PC-3 (cell line): ENCODE measurements around the gene NPB. TPM values are rescaled to one million over a fixed set of nuclear protein-coding genes. Genes with fewer than 3 reads are reported as not detected.

Experiments used
- ATAC-seq: fragments of 200-7000 bp; cut with Tn5 transposase; 2 replicates; pipeline ENCODE4 v1.9.1; 2020; ENCODE audit warnings: mild to moderate bottlenecking, moderate library complexity
- BruUV-seq: library from RNA; stranded (reverse); fragments of 400-500 nt; replicated peaks from 2 replicates; lab custom pipeline; 2021; lab: Mats Ljungman, UMichigan
- CTCF ChIA-PET: fragments of 300-600 bp; sonication (Branson Sonifier 250); formaldehyde crosslinking; loops from one replicate; lab custom pipeline; 2022; ENCODE audit warnings: antibody characterized with exemption; lab: Charles Lee
- POLR2A ChIA-PET: fragments of 300-600 bp; sonication (Branson Sonifier 250); formaldehyde crosslinking; loops from one replicate; lab custom pipeline; 2022; ENCODE audit warnings: antibody characterized with exemption; ENCODE audit not compliant: unreplicated experiment; lab: Charles Lee
- DNase-seq: peaks from one replicate; pipeline ENCODE4 v3.0.0-alpha.2; 2015
- H2AFZ ChIP-seq: fragments of 300-600 bp; sonication (generic); 2 replicates; pipeline ENCODE4 v1.6.0; 2016; ENCODE audit warnings: antibody characterized with exemption, low read length
- H3F3A ChIP-seq: fragments of 300-600 bp; sonication (generic); one replicate; pipeline ENCODE4 v1.6.0; 2017; ENCODE audit warnings: antibody characterized with exemption, low read length, control low read depth, mild to moderate bottlenecking; ENCODE audit not compliant: unreplicated experiment
- H3K27ac ChIP-seq: fragments of 300-600 bp; sonication (generic); 2 replicates; pipeline ENCODE4 v1.5.1; 2016; ENCODE audit warnings: mild to moderate bottlenecking, low read length
- H3K27me3 ChIP-seq: fragments of 300-600 bp; sonication (generic); 2 replicates; pipeline ENCODE4 v1.6.1; 2016; ENCODE audit warnings: low read length, mixed read lengths
- H3K36me3 ChIP-seq: fragments of 300-600 bp; sonication (generic); 2 replicates; pipeline ENCODE4 v1.6.1; 2016; ENCODE audit warnings: low read depth, mixed run types, low read length, mixed read lengths
- H3K4me1 ChIP-seq: fragments of 300-600 bp; sonication (generic); 2 replicates; pipeline ENCODE4 v1.5.1; 2016; ENCODE audit warnings: low read length; ENCODE audit not compliant: insufficient read depth
- H3K4me2 ChIP-seq: fragments of 300-600 bp; sonication (generic); 2 replicates; pipeline ENCODE4 v1.6.0; 2016; ENCODE audit warnings: low read length
- H3K4me3 ChIP-seq: fragments of 300-600 bp; sonication (generic); 2 replicates; pipeline ENCODE4 v1.5.1; 2016; ENCODE audit warnings: mild to moderate bottlenecking, low read length, mixed read lengths
- H3K79me2 ChIP-seq: fragments of 300-600 bp; sonication (generic); 2 replicates; pipeline ENCODE4 v1.6.1; 2017; ENCODE audit warnings: low read length, mixed read lengths
- H3K9ac ChIP-seq: fragments of 300-600 bp; sonication (generic); 2 replicates; pipeline ENCODE4 v1.6.0; 2016; ENCODE audit warnings: mild to moderate bottlenecking, low read length
- H3K9me2 ChIP-seq: fragments of 300-600 bp; sonication (generic); replicated peaks from 2 replicates; pipeline ENCODE4 v1.6.1; 2016; ENCODE audit warnings: mixed run types, low read length, mixed read lengths
- H3K9me3 ChIP-seq: fragments of 300-600 bp; sonication (generic); 2 replicates; pipeline ENCODE4 v1.6.1; 2016; ENCODE audit warnings: low read length, mixed read lengths
- H4K20me1 ChIP-seq: fragments of 300-600 bp; sonication (generic); 2 replicates; pipeline ENCODE4 v1.6.1; 2016; ENCODE audit warnings: low read length, mixed read lengths
- EZH2 ChIP-seq: fragments of 300-600 bp; sonication (generic); IDR thresholded peaks from one replicate; pipeline ENCODE4 v1.6.1; 2017; ENCODE audit warnings: antibody characterized with exemption, mild to moderate bottlenecking, low read length; ENCODE audit not compliant: unreplicated experiment
- EZH2phosphoT487 ChIP-seq: fragments of 300-600 bp; sonication (generic); IDR thresholded peaks from 2 replicates; pipeline ENCODE4 v1.6.1; 2018; ENCODE audit warnings: mild to moderate bottlenecking, antibody characterized with exemption, low read length, borderline replicate concordance
- intact Hi-C: fragments of 100-400 bp; cut with micrococcal nuclease; formaldehyde crosslinking; loops from 2 replicates; pipeline ENCODE4 v1.9.0; 2023
- total RNA-seq: library from RNA; depleted of rRNA; stranded (reverse); fragments of >200 nt; gene quantifications from 2 replicates; pipeline ENCODE4 v1.2.3, GENCODE V29; 2014
- TF ChIP-seq, protein P1 (sequence below): fragments of 300-600 bp; sonication (generic); conservative IDR thresholded peaks from 2 replicates; pipeline ENCODE4 v1.5.1; 2017; ENCODE audit warnings: antibody characterized with exemption, low read depth, mild to moderate bottlenecking, low read length

NPB gene
- total RNA-seq, 1 experiment from 2014 or later: 0.07 TPM

DNA sequence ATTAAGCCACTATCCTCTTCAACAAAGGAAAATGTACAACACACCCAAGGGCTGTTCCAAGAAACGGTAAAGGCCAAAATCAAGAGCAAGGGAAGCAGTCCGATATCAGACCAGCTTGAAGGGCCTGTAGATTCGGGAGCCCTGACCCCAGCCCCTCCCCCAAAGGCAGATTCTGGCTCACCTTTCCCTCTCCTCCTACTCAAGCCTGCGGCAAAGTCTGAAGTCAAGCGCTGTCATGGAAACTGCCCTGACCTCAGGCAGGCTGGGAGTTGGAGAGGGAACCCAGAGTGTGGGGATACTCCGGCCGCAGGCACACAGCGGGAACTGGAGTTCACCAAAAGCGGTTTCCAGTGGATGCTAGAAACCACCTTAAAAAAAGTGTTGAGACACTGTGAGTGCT is 12.4 kb upstream of the NPB start:
- H3K4me2 ChIP-seq: peak overlapping the region; percentile 100
- H3K27me3 ChIP-seq: no peaks in the 10 kb centered on the region
- peak overlapping the region; percentile 58; the same call in 1 of the 2 replicates for H3K27ac ChIP-seq
- no peak for ATAC-seq
- H3F3A ChIP-seq: peaks cover 12% of the 10 kb centered on the region
- H3K4me3 ChIP-seq: peak overlapping the region; percentile 99
- no peaks in the 10 kb centered on the region for H3K9me2 ChIP-seq
- intact Hi-C loops: no loop called here
- peaks cover 55% of the 10 kb centered on the region for H3K36me3 ChIP-seq
- H2AFZ ChIP-seq: no peak overlapping the region
- TF ChIP-seq, protein P1, sequence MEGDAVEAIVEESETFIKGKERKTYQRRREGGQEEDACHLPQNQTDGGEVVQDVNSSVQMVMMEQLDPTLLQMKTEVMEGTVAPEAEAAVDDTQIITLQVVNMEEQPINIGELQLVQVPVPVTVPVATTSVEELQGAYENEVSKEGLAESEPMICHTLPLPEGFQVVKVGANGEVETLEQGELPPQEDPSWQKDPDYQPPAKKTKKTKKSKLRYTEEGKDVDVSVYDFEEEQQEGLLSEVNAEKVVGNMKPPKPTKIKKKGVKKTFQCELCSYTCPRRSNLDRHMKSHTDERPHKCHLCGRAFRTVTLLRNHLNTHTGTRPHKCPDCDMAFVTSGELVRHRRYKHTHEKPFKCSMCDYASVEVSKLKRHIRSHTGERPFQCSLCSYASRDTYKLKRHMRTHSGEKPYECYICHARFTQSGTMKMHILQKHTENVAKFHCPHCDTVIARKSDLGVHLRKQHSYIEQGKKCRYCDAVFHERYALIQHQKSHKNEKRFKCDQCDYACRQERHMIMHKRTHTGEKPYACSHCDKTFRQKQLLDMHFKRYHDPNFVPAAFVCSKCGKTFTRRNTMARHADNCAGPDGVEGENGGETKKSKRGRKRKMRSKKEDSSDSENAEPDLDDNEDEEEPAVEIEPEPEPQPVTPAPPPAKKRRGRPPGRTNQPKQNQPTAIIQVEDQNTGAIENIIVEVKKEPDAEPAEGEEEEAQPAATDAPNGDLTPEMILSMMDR: no peak
- TF ChIP-seq EZH2 (no peak), EZH2phosphoT487 (no peak)
- ChIA-PET POLR2A (no interaction called here), CTCF (interaction anchor here (0.7 kb wide), 1 partner anchor 19 kb away, joined by 3 read pairs; no protein-coding TSS in a partner anchor)
- peaks cover 30% of the 10 kb centered on the region for H4K20me1 ChIP-seq
- peak overlapping the region; percentile 98 for H3K9ac ChIP-seq
- H3K79me2 ChIP-seq: peaks cover 82% of the 10 kb centered on the region
- no TSS peak for BruUV-seq
- peaks cover 45% of the 10 kb centered on the region for H3K4me1 ChIP-seq
- no peaks in the 10 kb centered on the region for H3K9me3 ChIP-seq
- no peak for DNase-seq

DNA sequence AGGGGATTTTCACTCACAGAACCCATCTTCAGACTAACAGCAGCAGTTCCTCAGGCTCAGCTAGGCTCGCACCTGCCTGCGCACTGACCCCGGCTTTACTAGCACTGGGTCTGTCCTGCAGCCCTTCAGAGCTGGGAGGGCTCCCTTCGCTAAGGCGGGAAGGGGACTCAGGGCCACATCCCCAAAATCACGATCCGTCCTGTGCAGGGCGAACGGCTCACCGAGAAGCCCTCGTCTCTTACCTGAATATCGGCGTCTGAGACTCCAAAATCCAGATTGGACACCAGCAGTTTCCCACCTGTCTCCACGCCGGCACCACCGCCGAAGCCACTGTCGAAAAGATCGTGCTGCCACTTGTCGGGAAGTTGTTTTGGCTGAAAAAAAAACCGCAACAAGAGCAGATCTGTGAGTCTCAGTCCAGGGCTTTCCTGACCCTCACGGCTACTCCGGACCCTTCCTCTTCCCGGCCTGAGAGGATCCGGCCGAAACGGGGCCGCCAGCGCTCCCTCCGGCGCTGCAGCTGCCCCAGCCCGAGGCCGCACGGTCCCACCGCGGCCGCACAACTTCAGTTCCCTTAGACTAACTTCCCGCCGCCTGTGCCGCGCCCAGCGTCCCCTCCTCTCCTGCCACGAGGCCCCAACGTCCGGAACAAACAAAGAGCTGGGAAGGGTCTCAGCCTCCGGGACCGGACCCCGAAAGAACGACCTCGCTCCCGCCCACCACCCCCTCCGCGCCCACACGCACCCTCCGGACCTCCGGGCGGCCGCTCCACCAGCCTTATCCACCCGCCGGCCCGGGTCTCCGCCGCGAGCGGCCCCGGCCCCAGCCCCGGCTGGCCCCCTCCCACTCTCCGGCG is 11.4 kb upstream of the NPB start:
- Histone ChIP-seq H3K4me3 (peak overlapping the region; percentile 99), H3K4me2 (peak overlapping the region; percentile 100), H4K20me1 (peaks cover 25% of the 10 kb centered on the region), H3K4me1 (peaks cover 40% of the 10 kb centered on the region), H3K9me2 (no peaks in the 10 kb centered on the region), H3K79me2 (peaks cover 79% of the 10 kb centered on the region), H3K27me3 (no peaks in the 10 kb centered on the region), H3K27ac (peak overlapping the region; percentile 58), H3K36me3 (peaks cover 50% of the 10 kb centered on the region), H3F3A (peaks cover 12% of the 10 kb centered on the region), H2AFZ (no peak overlapping the region), H3K9ac (peak overlapping the region; percentile 98), H3K9me3 (no peaks in the 10 kb centered on the region)
- CTCF ChIA-PET: no interaction called here
- BruUV-seq: TSS peak; percentile 39
- DNase-seq (no peak), ATAC-seq (no peak)
- POLR2A ChIA-PET: no interaction called here
- intact Hi-C loops: loop anchor here (1.0 kb wide), 1 partner anchor 21 kb away; the partner anchor contains the start of gene PCYT2
- TF ChIP-seq EZH2phosphoT487 (no peak), EZH2 (no peak)

DNA sequence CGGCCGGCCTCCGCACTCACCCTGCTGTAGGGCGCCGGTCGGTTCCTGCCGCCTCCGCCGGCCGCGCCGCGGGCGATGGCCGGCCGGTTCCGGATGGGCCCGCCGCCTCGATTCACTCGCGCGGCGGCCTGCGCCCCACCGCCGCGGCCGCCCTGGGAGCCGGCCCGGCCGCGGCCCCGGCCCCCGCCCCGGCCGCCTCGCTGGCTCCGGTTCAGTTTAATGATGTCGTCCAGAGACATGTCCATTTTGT is 10.8 kb upstream of the NPB start:
- ChIA-PET POLR2A (no interaction called here), CTCF (no interaction called here)
- Histone ChIP-seq H3K9me3 (no peaks in the 10 kb centered on the region), H2AFZ (no peak overlapping the region), H3K27me3 (no peaks in the 10 kb centered on the region), H3K9ac (peak overlapping the region; percentile 98), H3K4me2 (no peak overlapping the region), H3K79me2 (peaks cover 74% of the 10 kb centered on the region), H4K20me1 (peaks cover 21% of the 10 kb centered on the region), H3K9me2 (no peaks in the 10 kb centered on the region), H3K36me3 (peaks cover 47% of the 10 kb centered on the region), H3K27ac (peak overlapping the region; percentile 58), H3F3A (peaks cover 12% of the 10 kb centered on the region), H3K4me1 (peaks cover 35% of the 10 kb centered on the region), H3K4me3 (peak overlapping the region; percentile 99)
- no TSS peak for BruUV-seq
- intact Hi-C loops: loop anchor here (1.0 kb wide), 1 partner anchor 20 kb away; the partner anchor contains the start of gene PCYT2
- DNase-seq: no peak
- no peak for ATAC-seq
- no peak for TF ChIP-seq EZH2
- TF ChIP-seq, protein P1: no peak
- no peak for TF ChIP-seq EZH2phosphoT487
